Thyroid gland (tissue), 4 donors: Measurements from ENCODE around the gene C4orf50.

Experiments used
- POLR2A ChIP-seq, 2 donors: fragments of 450-650 bp; IDR thresholded peaks; one replicate each; pipeline ENCODE4 v1.6.1; 2017; ENCODE audit warnings: antibody characterized with exemption in 2 of 2, mild to moderate bottlenecking in 2 of 2, moderate library complexity in 1 of 2
- TF ChIP-seq, protein P1 (sequence below), 6 experiments: fragments of 200-600 bp in 3 of 6; fragments of 450-650 bp in 3 of 6; sonication (generic) in 3 of 6; IDR thresholded peaks; one replicate each; pipeline ENCODE4 v1.5.1; 2016 to 2019; ENCODE audit warnings: antibody characterized with exemption in 6 of 6, mild to moderate bottlenecking in 2 of 6, inconsistent platforms in 1 of 6, moderate library complexity in 1 of 6

- TF ChIP-seq, protein P1, sequence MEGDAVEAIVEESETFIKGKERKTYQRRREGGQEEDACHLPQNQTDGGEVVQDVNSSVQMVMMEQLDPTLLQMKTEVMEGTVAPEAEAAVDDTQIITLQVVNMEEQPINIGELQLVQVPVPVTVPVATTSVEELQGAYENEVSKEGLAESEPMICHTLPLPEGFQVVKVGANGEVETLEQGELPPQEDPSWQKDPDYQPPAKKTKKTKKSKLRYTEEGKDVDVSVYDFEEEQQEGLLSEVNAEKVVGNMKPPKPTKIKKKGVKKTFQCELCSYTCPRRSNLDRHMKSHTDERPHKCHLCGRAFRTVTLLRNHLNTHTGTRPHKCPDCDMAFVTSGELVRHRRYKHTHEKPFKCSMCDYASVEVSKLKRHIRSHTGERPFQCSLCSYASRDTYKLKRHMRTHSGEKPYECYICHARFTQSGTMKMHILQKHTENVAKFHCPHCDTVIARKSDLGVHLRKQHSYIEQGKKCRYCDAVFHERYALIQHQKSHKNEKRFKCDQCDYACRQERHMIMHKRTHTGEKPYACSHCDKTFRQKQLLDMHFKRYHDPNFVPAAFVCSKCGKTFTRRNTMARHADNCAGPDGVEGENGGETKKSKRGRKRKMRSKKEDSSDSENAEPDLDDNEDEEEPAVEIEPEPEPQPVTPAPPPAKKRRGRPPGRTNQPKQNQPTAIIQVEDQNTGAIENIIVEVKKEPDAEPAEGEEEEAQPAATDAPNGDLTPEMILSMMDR (IDR thresholded peaks at IDR 0.05), result no peak
- TF ChIP-seq POLR2A (IDR thresholded peaks at IDR 0.05), result no peak
These were observed 105.6 kb downstream of the C4orf50 start for GRCh38 chr4:5912614-5913019.
